Left ventricle myocardium superior (tissue), 1 donor: Measurements from ENCODE around the gene GPC6. TPM values are rescaled to one million over a fixed set of nuclear protein-coding genes. Genes with fewer than 3 reads are reported as not detected.
"Not testable (repeated sequence)": the region's sequence is repeated elsewhere in the genome, so short reads cannot be mapped to it uniquely, and the experiment has no call there.

Experiments used
- ATAC-seq: fragments of 200-7000 bp; cut with Tn5 transposase; one replicate; pipeline ENCODE4 v1.9.1; 2020; ENCODE audit warnings: mild to moderate bottlenecking, moderate library complexity
- DNase-seq: peaks from one replicate; pipeline ENCODE4 v3.0.0-alpha.2; 2020
- intact Hi-C: fragments of 100-400 bp; cut with micrococcal nuclease; formaldehyde crosslinking; loops from one replicate; pipeline ENCODE4 v1.11.0; 2022
- total RNA-seq: library from RNA; stranded (reverse); fragmentation: NEBNext Ultra II Directional; extraction: Animal tissue kit (Norgen Biotek cat#: 25700); gene quantifications from one replicate; pipeline ENCODE4 v1.2.1, GENCODE V29; 2021
- donor health status: DM: no; HTN: yes; CAD: no; lungs with severe emphysema.

The GPC6 gene
- total RNA-seq, 1 donor from 2014 or later, result 1.6 TPM

DNA sequence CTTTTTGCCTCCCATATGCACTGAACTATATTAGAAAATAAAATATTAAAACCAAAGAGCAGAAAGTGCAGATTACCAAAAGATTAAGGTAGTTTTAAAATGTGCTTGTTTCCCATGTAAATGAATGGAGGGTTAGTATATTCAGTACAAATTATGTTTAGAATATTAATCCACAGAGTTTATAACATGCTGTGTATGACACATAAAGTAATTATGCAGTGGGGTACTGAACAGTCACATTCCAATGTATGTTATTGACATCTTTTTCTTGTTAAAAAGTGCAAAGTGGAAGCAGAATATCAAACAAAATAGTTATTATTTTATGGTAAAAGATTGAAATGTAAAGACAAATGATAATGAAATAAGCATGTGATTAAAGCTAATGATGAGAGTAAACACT, 79.3 kb downstream of the GPC6 start:
- intact Hi-C loops, result no loop called here
- no peak for ATAC-seq

GRCh38 chr13:93307136-93307535, 80.5 kb downstream of the GPC6 start:
- intact Hi-C loops, result no loop called here
- ATAC-seq, result no peak

More for the DNA sequence above, 79.3 kb downstream of the GPC6 start:
- no peak for DNase-seq

GRCh38 chr13:93307651-93308050, 81.0 kb downstream of the GPC6 start:
- intact Hi-C loops, result no loop called here
- no peak for DNase-seq
- ATAC-seq, result no peak

More at GRCh38 chr13:93307136-93307535, 80.5 kb downstream of the GPC6 start:
- DNase-seq, result no peak

DNA sequence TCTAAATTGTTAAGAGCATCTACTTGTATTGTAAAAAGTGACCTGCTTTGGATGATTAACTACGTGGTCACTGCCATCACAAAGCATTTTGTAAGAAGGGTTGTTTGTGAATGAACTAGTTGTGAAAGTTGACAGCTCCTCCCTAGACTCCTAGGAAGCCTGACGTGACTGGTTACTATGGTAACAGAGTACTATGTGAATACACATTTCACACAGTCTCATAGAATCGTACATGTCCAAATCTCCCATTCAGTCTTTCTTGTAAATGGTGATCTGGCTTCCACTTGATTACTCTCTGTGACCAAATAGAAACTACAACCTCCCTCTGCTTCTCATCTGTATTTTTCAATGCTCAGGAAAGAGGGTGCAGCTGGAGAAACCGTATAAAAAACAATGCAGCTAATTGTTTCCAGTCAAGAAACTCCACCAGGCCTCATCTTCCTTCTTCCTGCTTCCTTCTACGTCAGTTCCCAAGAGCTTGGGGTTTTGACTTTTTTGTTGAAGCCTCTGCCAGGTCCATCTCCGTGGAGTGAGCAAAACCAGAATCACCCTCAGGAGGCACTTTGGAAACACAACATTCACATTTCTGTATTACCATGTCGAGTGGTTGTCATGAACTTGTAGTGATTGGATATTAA, 83.4 kb downstream of the GPC6 start:
- intact Hi-C loops, result no loop called here
- DNase-seq (no peak), ATAC-seq (no peak)

- intact Hi-C loops, result no loop called here
- no peak for DNase-seq
- ATAC-seq, result no peak
Observed at GRCh38 chr13:93316841-93317240, 90.2 kb downstream of the GPC6 start.

- ATAC-seq (no peak), DNase-seq (no peak)
- intact Hi-C loops, result no loop called here
Observed at GRCh38 chr13:93318534-93319254, 92.1 kb downstream of the GPC6 start.

DNA sequence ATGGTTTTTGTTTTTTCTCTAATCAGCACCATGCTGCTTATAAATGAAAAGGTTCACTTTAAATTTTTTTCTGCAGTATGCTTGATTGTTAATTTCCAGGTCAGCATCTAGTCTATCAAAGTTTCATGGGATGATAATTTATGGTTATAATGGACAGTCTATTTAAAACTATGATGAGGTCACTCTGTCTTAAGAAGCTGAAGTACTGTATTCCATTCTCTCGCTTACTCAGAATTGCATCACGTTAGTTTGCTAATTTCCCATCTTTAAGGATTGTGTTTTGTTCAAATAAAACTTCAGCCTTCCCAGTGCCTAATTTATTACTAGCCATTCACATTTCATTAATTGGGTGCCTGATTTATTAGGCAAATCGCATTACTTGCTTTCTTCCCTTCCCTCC, 94.3 kb downstream of the GPC6 start:
- intact Hi-C loops, result no loop called here
- no peak for DNase-seq
- no peak for ATAC-seq

- intact Hi-C loops, ATAC-seq, DNase-seq: not testable (repeated sequence)
Observed at GRCh38 chr13:93323880-93324279, 97.3 kb downstream of the GPC6 start.

DNA sequence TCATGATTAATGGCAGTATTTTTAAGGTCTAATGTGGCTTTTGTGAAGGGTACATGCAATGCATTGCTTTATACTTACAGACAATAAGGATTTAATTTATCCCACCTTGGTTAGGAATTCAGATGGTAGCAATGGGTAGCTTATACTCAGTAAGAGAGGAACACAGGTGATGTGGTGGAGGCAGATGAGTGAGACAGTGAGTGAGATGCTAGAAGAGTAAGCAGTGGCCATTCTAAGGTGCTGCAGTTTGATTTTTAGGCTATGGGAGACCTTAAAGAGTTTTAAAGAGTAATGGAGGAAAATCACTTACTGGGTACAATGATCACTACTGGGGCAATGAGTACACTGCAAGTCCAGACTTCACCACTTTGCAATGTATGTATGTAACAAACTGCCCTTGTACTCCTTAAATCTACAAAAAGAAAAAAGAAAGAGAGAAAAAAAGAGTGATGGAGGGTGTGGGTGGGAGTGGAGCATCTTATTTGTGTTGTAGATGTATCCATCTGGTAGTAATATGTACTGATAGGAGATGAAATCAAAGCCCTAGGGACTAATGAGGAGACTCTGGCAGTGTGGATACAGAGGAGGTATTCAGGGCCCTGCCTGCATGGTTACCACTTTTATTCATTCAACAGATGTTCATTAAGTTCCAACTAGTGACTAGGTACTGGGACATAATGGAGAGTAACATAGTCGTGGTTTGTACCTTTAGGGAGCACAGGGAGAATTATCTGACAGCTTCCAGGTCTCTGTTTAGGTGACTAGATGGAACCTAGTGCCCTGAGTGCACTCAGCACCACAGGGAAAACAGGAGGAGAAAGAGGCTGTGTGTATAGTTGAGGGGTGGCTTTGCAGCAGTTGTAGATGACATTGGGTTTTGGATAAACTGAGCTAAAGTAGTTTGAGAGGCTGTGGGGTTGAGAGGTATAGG, 99.0 kb downstream of the GPC6 start:
- intact Hi-C loops, result no loop called here

GRCh38 chr13:93326234-93326811, 99.7 kb downstream of the GPC6 start:
- ATAC-seq, result no peak
- no peak for DNase-seq
- intact Hi-C loops, result no loop called here

More for the DNA sequence above, 99.0 kb downstream of the GPC6 start:
- DNase-seq, result no peak
- no peak for ATAC-seq

GRCh38 chr13:93328943-93329342, 102.3 kb downstream of the GPC6 start:
- ATAC-seq, result no peak
- DNase-seq, result no peak
- intact Hi-C loops, result no loop called here

- ATAC-seq, result no peak
- no peak for DNase-seq
- intact Hi-C loops, result no loop called here
Observed at GRCh38 chr13:93336728-93337127, 110.1 kb downstream of the GPC6 start.

DNA sequence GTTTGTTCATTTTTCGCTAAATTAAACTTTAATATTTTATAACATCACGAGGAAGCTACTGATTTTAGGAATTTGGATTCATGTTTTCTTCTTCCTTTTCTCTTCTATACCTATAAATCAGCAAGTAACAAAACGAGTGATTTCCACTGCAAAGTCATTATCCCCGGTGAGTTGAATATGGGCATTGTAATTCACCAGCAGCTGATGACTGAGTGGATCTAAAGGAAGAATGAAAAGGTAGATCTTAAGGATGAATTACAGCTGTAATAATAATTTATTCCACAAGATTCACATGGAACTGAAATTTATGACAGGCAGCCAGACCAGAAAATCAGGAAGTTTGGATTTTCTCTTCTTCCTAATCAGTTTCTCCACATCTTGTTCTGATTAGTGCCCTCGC, 111.4 kb downstream of the GPC6 start:
- DNase-seq, result no peak
- ATAC-seq, result no peak
- intact Hi-C loops, result no loop called here

DNA sequence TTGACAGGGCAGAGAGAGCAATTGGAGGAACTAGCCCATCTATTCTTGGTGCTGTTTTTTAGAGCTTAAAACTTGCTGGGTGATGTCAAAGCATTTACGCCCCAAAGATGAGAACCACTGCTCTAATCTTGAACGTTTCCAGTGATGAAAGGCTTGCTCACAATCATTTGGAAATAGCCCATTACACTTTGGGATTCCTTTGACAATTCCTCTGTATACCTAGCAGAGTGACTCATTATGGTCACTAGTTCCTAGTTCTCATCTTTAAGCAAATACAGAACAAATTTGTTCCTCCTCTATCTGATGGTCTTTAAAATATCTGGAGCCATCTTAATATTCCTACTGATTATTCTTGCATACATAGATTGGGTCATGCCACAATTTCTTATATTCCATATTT, 112.3 kb downstream of the GPC6 start:
- DNase-seq (no peak), ATAC-seq (no peak)
- intact Hi-C loops, result no loop called here

DNA sequence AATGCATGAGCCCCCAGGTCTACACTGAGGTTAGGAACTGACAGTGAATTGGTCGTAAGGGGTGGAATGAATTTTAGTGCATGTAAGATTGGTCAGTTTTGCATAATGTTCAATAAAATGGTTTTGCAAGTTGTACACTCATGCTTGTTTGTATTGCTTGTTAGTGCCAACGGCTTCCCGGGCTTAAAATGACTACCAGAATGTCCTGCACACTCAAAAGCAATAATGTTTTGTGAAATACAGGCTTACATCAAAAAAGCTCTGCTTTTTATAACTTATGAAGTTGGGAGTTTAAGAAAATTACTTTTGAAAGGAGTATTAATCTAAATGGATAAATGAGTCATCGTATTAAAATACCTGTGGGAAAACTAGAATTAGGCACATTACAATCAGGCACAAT, 112.9 kb downstream of the GPC6 start:
- DNase-seq (no peak), ATAC-seq (no peak)
- intact Hi-C loops, result no loop called here

DNA sequence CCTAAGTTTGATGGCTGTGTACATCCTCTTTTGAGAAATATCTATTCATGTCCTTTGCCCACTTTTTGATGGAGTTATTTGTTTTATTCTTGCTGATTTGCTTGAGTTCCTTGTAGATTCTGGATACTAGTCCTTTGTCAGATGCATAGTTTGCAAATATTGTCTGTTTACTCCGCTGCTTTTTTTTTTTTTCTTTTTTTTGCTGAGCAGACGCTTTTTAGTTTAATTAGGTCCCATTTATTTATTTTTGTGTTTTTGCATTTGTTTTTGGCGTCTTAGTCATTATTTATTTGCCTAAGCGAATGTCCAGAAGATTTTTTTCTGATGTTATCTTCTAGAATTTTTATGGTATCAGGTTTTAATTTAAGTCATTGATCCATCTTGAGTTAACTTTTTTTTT, 114.9 kb downstream of the GPC6 start:
- DNase-seq (no peak), ATAC-seq (no peak)
- intact Hi-C loops, result no loop called here

DNA sequence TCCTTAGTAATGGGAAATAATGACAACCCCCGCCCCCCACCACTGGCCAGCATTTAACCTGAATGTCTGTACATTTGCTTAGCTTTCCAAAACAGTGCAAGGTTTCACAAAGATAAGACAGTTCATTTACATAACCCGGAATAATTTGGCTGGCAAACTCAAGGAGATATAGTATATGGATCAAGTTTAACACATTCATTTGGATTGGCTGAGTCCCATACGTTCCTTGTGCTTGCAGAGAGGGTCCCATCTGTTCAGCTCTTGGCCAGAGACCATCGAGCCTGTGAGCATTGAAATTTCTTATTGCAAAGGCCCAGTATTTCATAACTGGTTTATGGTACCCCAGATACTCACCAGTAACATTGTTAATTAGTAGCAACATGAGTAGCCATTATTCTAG, 116.5 kb downstream of the GPC6 start:
- ATAC-seq, result no peak
- intact Hi-C loops, result no loop called here
- DNase-seq, result no peak

- DNase-seq (no peak), ATAC-seq (no peak)
- intact Hi-C loops, result no loop called here
Observed at GRCh38 chr13:93344048-93344705, 117.6 kb downstream of the GPC6 start.

GRCh38 chr13:93345024-93345423, 118.4 kb downstream of the GPC6 start:
- DNase-seq (no peak), ATAC-seq (no peak)
- intact Hi-C loops, result no loop called here
